Activated naive CD4-positive, alpha-beta T cell treated with anti-CD3 and anti-CD28 coated beads, Interleukin-2, amount 50 U/mL, for 72 hours (primary cell): ENCODE measurements around the gene SLC6A17. TPM values are rescaled to one million over a fixed set of nuclear protein-coding genes. Genes with fewer than 3 reads are reported as not detected.

Source experiments
- ATAC-seq, 2 donors: fragments of 150-1000 bp; cut with Tn5 transposase; 2 replicates each; pipeline ENCODE4 v1.10.0; 2021; ENCODE audit warnings: mild to moderate bottlenecking in 2 of 2, moderate library complexity in 2 of 2
- DNase-seq, 2 donors: peaks; one replicate each; pipeline ENCODE4 v3.0.0; 2021 to 2022; ENCODE audit warnings: low spot score in 2 of 2
- H3K27ac Mint-ChIP-seq, 2 donors: one replicate each; pipeline ENCODE4 v1.8.0; 2022; ENCODE audit warnings: mild to moderate bottlenecking in 2 of 2, mixed read lengths in 2 of 2
- H3K36me3 Mint-ChIP-seq, 2 donors: one replicate each; pipeline ENCODE4 v1.8.0; 2022; ENCODE audit warnings: mixed read lengths in 2 of 2
- H3K9me3 Mint-ChIP-seq, 2 donors: one replicate each; pipeline ENCODE4 v1.8.0; 2022; ENCODE audit warnings: mixed read lengths in 2 of 2
- total RNA-seq, 2 donors: library from RNA; stranded (reverse); gene quantifications; one replicate each; pipeline ENCODE4 v1.2.3, GENCODE V29; 2022

Gene SLC6A17
- total RNA-seq, 2 donors from 2014 or later = 0.04 TPM; not detected in 1

GRCh38 chr1:110130113-110130591, 20.1 kb upstream of the SLC6A17 start:
- ATAC-seq (peak in 1 of 2 donors; percentile 44), DNase-seq (no peak)
- no peaks in the 10 kb centered on the region for H3K9me3 Mint-ChIP-seq
- no peaks in the 10 kb centered on the region for H3K36me3 Mint-ChIP-seq
- H3K27ac Mint-ChIP-seq = no peak overlapping the region

- ATAC-seq = no peak
- H3K9me3 Mint-ChIP-seq = no peaks in the 10 kb centered on the region
These were observed 19.3 kb upstream of the SLC6A17 start for GRCh38 chr1:110130989-110131388.

GRCh38 chr1:110132682-110133081, 17.6 kb upstream of the SLC6A17 start:
- ATAC-seq = no peak
- no peak for DNase-seq
- Mint-ChIP-seq H3K9me3 (no peaks in the 10 kb centered on the region), H3K36me3 (no peaks in the 10 kb centered on the region), H3K27ac (no peak overlapping the region)

More at GRCh38 chr1:110130989-110131388, 19.3 kb upstream of the SLC6A17 start:
- Mint-ChIP-seq H3K27ac (no peak overlapping the region), H3K36me3 (no peaks in the 10 kb centered on the region)
- DNase-seq = no peak

GRCh38 chr1:110133436-110133835, 16.9 kb upstream of the SLC6A17 start:
- no peak overlapping the region for H3K27ac Mint-ChIP-seq
- no peaks in the 10 kb centered on the region for H3K9me3 Mint-ChIP-seq
- ATAC-seq = no peak
- H3K36me3 Mint-ChIP-seq = no peaks in the 10 kb centered on the region
- no peak for DNase-seq

- ATAC-seq (no peak), DNase-seq (no peak)
- Mint-ChIP-seq H3K36me3 (no peaks in the 10 kb centered on the region), H3K27ac (no peak overlapping the region), H3K9me3 (no peaks in the 10 kb centered on the region)
These were observed 16.2 kb upstream of the SLC6A17 start for GRCh38 chr1:110134050-110134595.

- Mint-ChIP-seq H3K9me3 (no peaks in the 10 kb centered on the region), H3K27ac (no peak overlapping the region), H3K36me3 (no peaks in the 10 kb centered on the region)
- ATAC-seq (no peak), DNase-seq (no peak)
These were observed 15.0 kb upstream of the SLC6A17 start for GRCh38 chr1:110135246-110135645.

- DNase-seq (no peak), ATAC-seq (no peak)
- H3K36me3 Mint-ChIP-seq = no peaks in the 10 kb centered on the region
- H3K27ac Mint-ChIP-seq = no peak overlapping the region
- no peaks in the 10 kb centered on the region for H3K9me3 Mint-ChIP-seq
These were observed 14.6 kb upstream of the SLC6A17 start for GRCh38 chr1:110135666-110136065.

- no peak overlapping the region for H3K27ac Mint-ChIP-seq
- no peaks in the 10 kb centered on the region for H3K36me3 Mint-ChIP-seq
- peak; percentile 43 to 76 for ATAC-seq
- peak in 1 of 2 donors; percentile 12 for DNase-seq
- H3K9me3 Mint-ChIP-seq = no peaks in the 10 kb centered on the region
These were observed 13.4 kb upstream of the SLC6A17 start for GRCh38 chr1:110136911-110137310.

GRCh38 chr1:110138956-110139355, 11.3 kb upstream of the SLC6A17 start:
- DNase-seq (no peak), ATAC-seq (no peak)
- no peak overlapping the region for H3K27ac Mint-ChIP-seq
- H3K9me3 Mint-ChIP-seq = no peaks in the 10 kb centered on the region
- no peaks in the 10 kb centered on the region for H3K36me3 Mint-ChIP-seq

GRCh38 chr1:110144366-110144765, 5.9 kb upstream of the SLC6A17 start:
- DNase-seq = peak in 1 of 2 donors; percentile 3
- ATAC-seq = no peak

GRCh38 chr1:110148961-110149360, 1.3 kb upstream of the SLC6A17 start:
- ATAC-seq (no peak), DNase-seq (no peak)
- H3K27ac Mint-ChIP-seq = no peak overlapping the region
- peaks cover 0 to 4% of the 10 kb centered on the region in 2 donors for H3K36me3 Mint-ChIP-seq
- no peaks in the 10 kb centered on the region for H3K9me3 Mint-ChIP-seq

More at GRCh38 chr1:110144366-110144765, 5.9 kb upstream of the SLC6A17 start:
- H3K36me3 Mint-ChIP-seq = no peaks in the 10 kb centered on the region
- H3K27ac Mint-ChIP-seq = no peak overlapping the region
- no peaks in the 10 kb centered on the region for H3K9me3 Mint-ChIP-seq

GRCh38 chr1:110151175-110151669, 928 bp downstream of the SLC6A17 start:
- DNase-seq = no peak
- no peak for ATAC-seq
- H3K9me3 Mint-ChIP-seq = no peaks in the 10 kb centered on the region
- no peak overlapping the region for H3K27ac Mint-ChIP-seq
- H3K36me3 Mint-ChIP-seq = peaks cover 0 to 4% of the 10 kb centered on the region in 2 donors

GRCh38 chr1:110152133-110152785, 2.0 kb downstream of the SLC6A17 start:
- H3K9me3 Mint-ChIP-seq = no peaks in the 10 kb centered on the region
- no peak for DNase-seq
- no peak for ATAC-seq
- H3K27ac Mint-ChIP-seq = no peak overlapping the region
- H3K36me3 Mint-ChIP-seq = peaks cover 0 to 4% of the 10 kb centered on the region in 2 donors

GRCh38 chr1:110153407-110153950, 3.2 kb downstream of the SLC6A17 start:
- peaks cover 0 to 3% of the 10 kb centered on the region in 2 donors for H3K9me3 Mint-ChIP-seq
- ATAC-seq (no peak), DNase-seq (no peak)
- H3K36me3 Mint-ChIP-seq = peaks cover 0 to 4% of the 10 kb centered on the region in 2 donors
- no peak overlapping the region for H3K27ac Mint-ChIP-seq

GRCh38 chr1:110155878-110156522, 5.7 kb downstream of the SLC6A17 start:
- no peak for ATAC-seq
- DNase-seq = peak in 1 of 2 donors; percentile 69
- peaks cover 0 to 3% of the 10 kb centered on the region in 2 donors for H3K9me3 Mint-ChIP-seq
- H3K36me3 Mint-ChIP-seq = no peaks in the 10 kb centered on the region
- H3K27ac Mint-ChIP-seq = no peak overlapping the region

- Mint-ChIP-seq H3K27ac (no peak overlapping the region), H3K36me3 (peaks cover 0 to 5% of the 10 kb centered on the region in 2 donors), H3K9me3 (peaks cover 0 to 3% of the 10 kb centered on the region in 2 donors)
- no peak for ATAC-seq
- DNase-seq = no peak
These were observed 8.0 kb downstream of the SLC6A17 start for GRCh38 chr1:110158261-110158660.

- ATAC-seq = no peak
- DNase-seq = no peak
- H3K27ac Mint-ChIP-seq = no peak overlapping the region
- peaks cover 0 to 5% of the 10 kb centered on the region in 2 donors for H3K36me3 Mint-ChIP-seq
- H3K9me3 Mint-ChIP-seq = peaks cover 0 to 3% of the 10 kb centered on the region in 2 donors
These were observed 8.9 kb downstream of the SLC6A17 start for GRCh38 chr1:110159168-110159567.
